ENCODE results near the gene CAMTA1.
A peak's percentile ranks its signal among the peaks of the same experiment; 100 is the strongest.
"Not testable (repeated sequence)": the region's sequence is repeated elsewhere in the genome, so short reads cannot be mapped to it uniquely, and the experiment has no call there.

CAMTA1 gene

GRCh38 chr1:7695497-7696117, 910.4 kb downstream of the CAMTA1 start:
- no peak for ATAC-seq

- ATAC-seq: peak in 1 of 2 donors; percentile 62
These were observed 913.4 kb downstream of the CAMTA1 start for GRCh38 chr1:7698641-7699040.

GRCh38 chr1:7702365-7702764, 917.1 kb downstream of the CAMTA1 start:
- ATAC-seq: no peak

- ATAC-seq: no peak
These were observed 918.3 kb downstream of the CAMTA1 start for GRCh38 chr1:7703321-7704213.

- ATAC-seq: peak; percentile 95 to 96
These were observed 919.2 kb downstream of the CAMTA1 start for GRCh38 chr1:7704214-7705047.

GRCh38 chr1:7705048-7705907, 920.0 kb downstream of the CAMTA1 start:
- ATAC-seq: no peak

GRCh38 chr1:7705908-7706216, 920.6 kb downstream of the CAMTA1 start:
- ATAC-seq: no peak

GRCh38 chr1:7707527-7707926, 922.3 kb downstream of the CAMTA1 start:
- peak; percentile 10 to 12 for ATAC-seq

- ATAC-seq: not testable (repeated sequence)
These were observed 922.8 kb downstream of the CAMTA1 start for GRCh38 chr1:7708065-7708464.

GRCh38 chr1:7710859-7711258, 925.6 kb downstream of the CAMTA1 start:
- ATAC-seq: no peak

- no peak for ATAC-seq
These were observed 927.6 kb downstream of the CAMTA1 start for GRCh38 chr1:7712731-7713323.

- ATAC-seq: no peak
These were observed 931.3 kb downstream of the CAMTA1 start for GRCh38 chr1:7716506-7716905.

- ATAC-seq: no peak
These were observed 932.6 kb downstream of the CAMTA1 start for GRCh38 chr1:7717748-7718368.

GRCh38 chr1:7719468-7720094, 934.3 kb downstream of the CAMTA1 start:
- ATAC-seq: no peak

- no peak for ATAC-seq
These were observed 936.9 kb downstream of the CAMTA1 start for GRCh38 chr1:7721940-7722669.

GRCh38 chr1:7722670-7723012, 937.4 kb downstream of the CAMTA1 start:
- no peak for ATAC-seq

GRCh38 chr1:7726623-7727022, 941.4 kb downstream of the CAMTA1 start:
- no peak for ATAC-seq

- no peak for ATAC-seq
These were observed 942.7 kb downstream of the CAMTA1 start for GRCh38 chr1:7727809-7728471.

GRCh38 chr1:7729761-7730160, 944.5 kb downstream of the CAMTA1 start:
- ATAC-seq: no peak

GRCh38 chr1:7732331-7732730, 947.1 kb downstream of the CAMTA1 start:
- ATAC-seq: no peak

Measured in activated CD4-positive, CD25-positive, alpha-beta regulatory T cell treated with anti-CD3 and anti-CD28 coated beads, Interleukin-2, amount 50 U/mL, for 24 hours (primary cell).